ENCODE measurements around the gene CDRT15. TPM values are rescaled to one million over a fixed set of nuclear protein-coding genes. Genes with fewer than 3 reads are reported as not detected.
"Not testable (repeated sequence)": the region's sequence is repeated elsewhere in the genome, so short reads cannot be mapped to it uniquely, and the experiment has no call there.

CDRT15 gene
- total RNA-seq, result not detected
- under 1 TPM in 1 of 2 donors, not detected in 1; 0.98 TPM for polyA plus RNA-seq
- not detected for total RNA-seq

GRCh38 chr17:14236762-14237161 is at the start of gene CDRT15:
TSS of gene CDRT15 (minus strand) at chr17:14236862. CDS start at chr17:14236833, 29 bp downstream.
- H3K4me3 ChIP-seq (ENCODE audit: low read length); H3K27ac ChIP-seq (ENCODE audit: low read depth, low read length); H3K9me3 Mint-ChIP-seq; CTCF ChIA-PET; H3K9me3 ChIP-seq (ENCODE audit: control insufficient read depth in 2 of 3, low read length in 3 of 3); intact Hi-C loops (cut with micrococcal nuclease); H3K36me3 Mint-ChIP-seq; H3K36me3 ChIP-seq (ENCODE audit: control insufficient read depth in 2 of 3, insufficient read depth in 3 of 3, low read length in 3 of 3); H3K27me3 Mint-ChIP-seq; POLR2A ChIA-PET; ATAC-seq; DNase-seq; H3K27ac Mint-ChIP-seq; H3K27me3 ChIP-seq (ENCODE audit: control insufficient read depth in 2 of 2, insufficient read depth in 2 of 2, low read length in 2 of 2); H3K4me1 ChIP-seq (ENCODE audit: control insufficient read depth in 2 of 2, insufficient read depth in 2 of 2, low read length in 2 of 2); H3K4me1 Mint-ChIP-seq; H3K4me3 Mint-ChIP-seq: not testable (repeated sequence)

- ATAC-seq (no peak), DNase-seq (no peak)
- H3K27ac ChIP-seq (ENCODE audit: low read depth, low read length), result no peak overlapping the region
- no peak overlapping the region for H3K4me3 ChIP-seq (ENCODE audit: low read length)
- H3K27me3 ChIP-seq (ENCODE audit: control insufficient read depth in 2 of 2, insufficient read depth in 2 of 2, low read length in 2 of 2), result no peaks in the 10 kb centered on the region
- H3K27me3 Mint-ChIP-seq, result peaks cover 12 to 34% (median 18%) of the 10 kb centered on the region in 5 donors
- POLR2A ChIA-PET, result no interaction called here
- intact Hi-C loops (cut with micrococcal nuclease), result no loop called here
- peaks cover 0 to 5% (median 0%) of the 10 kb centered on the region in 11 donors for H3K9me3 Mint-ChIP-seq
- CTCF ChIA-PET, result no interaction called here
- H3K4me1 Mint-ChIP-seq, result peaks cover 0 to 6% (median 0%) of the 10 kb centered on the region in 7 donors
- no peak overlapping the region for H3K27ac Mint-ChIP-seq
- no peaks in the 10 kb centered on the region for H3K36me3 ChIP-seq (ENCODE audit: control insufficient read depth in 2 of 3, insufficient read depth in 3 of 3, low read length in 3 of 3)
- no peaks in the 10 kb centered on the region for H3K9me3 ChIP-seq (ENCODE audit: control insufficient read depth in 2 of 3, low read length in 3 of 3)
- no peaks in the 10 kb centered on the region for H3K4me1 ChIP-seq (ENCODE audit: control insufficient read depth in 2 of 2, insufficient read depth in 2 of 2, low read length in 2 of 2)
- peaks cover 0 to 3% (median 2%) of the 10 kb centered on the region in 5 donors for H3K36me3 Mint-ChIP-seq
- no peak overlapping the region for H3K4me3 Mint-ChIP-seq
Observed at GRCh38 chr17:14282726-14283125, 46.1 kb upstream of the CDRT15 start.

GRCh38 chr17:14281530-14281929 is 44.9 kb upstream of the CDRT15 start:
- intact Hi-C loops (cut with micrococcal nuclease), result no loop called here
- Mint-ChIP-seq H3K27me3 (peaks cover 17 to 35% (median 22%) of the 10 kb centered on the region in 5 donors), H3K4me3 (no peak overlapping the region), H3K9me3 (peaks cover 0 to 5% (median 0%) of the 10 kb centered on the region in 11 donors), H3K36me3 (peaks cover 0 to 6% (median 3%) of the 10 kb centered on the region in 5 donors), H3K27ac (no peak overlapping the region), H3K4me1 (peaks cover 0 to 6% (median 0%) of the 10 kb centered on the region in 7 donors)
- no peaks in the 10 kb centered on the region for H3K9me3 ChIP-seq (ENCODE audit: control insufficient read depth in 2 of 3, low read length in 3 of 3)
- DNase-seq (no peak), ATAC-seq (no peak)
- H3K27ac ChIP-seq (ENCODE audit: low read depth, low read length), result no peak overlapping the region
- no peaks in the 10 kb centered on the region for H3K27me3 ChIP-seq (ENCODE audit: control insufficient read depth in 2 of 2, insufficient read depth in 2 of 2, low read length in 2 of 2)
- CTCF ChIA-PET, result no interaction called here
- no peaks in the 10 kb centered on the region for H3K36me3 ChIP-seq (ENCODE audit: control insufficient read depth in 2 of 3, insufficient read depth in 3 of 3, low read length in 3 of 3)
- H3K4me3 ChIP-seq (ENCODE audit: low read length), result no peak overlapping the region
- H3K4me1 ChIP-seq (ENCODE audit: control insufficient read depth in 2 of 2, insufficient read depth in 2 of 2, low read length in 2 of 2), result no peaks in the 10 kb centered on the region
- POLR2A ChIA-PET, result no interaction called here

- H3K36me3 ChIP-seq (ENCODE audit: control insufficient read depth in 2 of 3, insufficient read depth in 3 of 3, low read length in 3 of 3), result no peaks in the 10 kb centered on the region
- peaks cover 6 to 40% (median 10%) of the 10 kb centered on the region in 5 donors for H3K27me3 Mint-ChIP-seq
- H3K27me3 ChIP-seq (ENCODE audit: control insufficient read depth in 2 of 2, insufficient read depth in 2 of 2, low read length in 2 of 2), result no peaks in the 10 kb centered on the region
- ChIA-PET CTCF (no interaction called here), POLR2A (no interaction called here)
- H3K9me3 Mint-ChIP-seq, result peaks cover 0 to 16% (median 5%) of the 10 kb centered on the region in 11 donors
- peaks cover 0 to 11% (median 3%) of the 10 kb centered on the region in 5 donors for H3K36me3 Mint-ChIP-seq
- H3K4me3 Mint-ChIP-seq, result no peak overlapping the region
- H3K4me1 ChIP-seq (ENCODE audit: control insufficient read depth in 2 of 2, insufficient read depth in 2 of 2, low read length in 2 of 2), result no peaks in the 10 kb centered on the region
- intact Hi-C loops (cut with micrococcal nuclease), result no loop called here
- DNase-seq, result no peak
- no peak overlapping the region for H3K27ac ChIP-seq (ENCODE audit: low read depth, low read length)
- no peaks in the 10 kb centered on the region for H3K9me3 ChIP-seq (ENCODE audit: control insufficient read depth in 2 of 3, low read length in 3 of 3)
- peaks cover 0 to 1% (median 0%) of the 10 kb centered on the region in 7 donors for H3K4me1 Mint-ChIP-seq
- no peak overlapping the region for H3K27ac Mint-ChIP-seq
- no peak overlapping the region for H3K4me3 ChIP-seq (ENCODE audit: low read length)
- ATAC-seq, result no peak
Observed at GRCh38 chr17:14276535-14277250, 40.0 kb upstream of the CDRT15 start.

GRCh38 chr17:14270508-14270907 is 33.8 kb upstream of the CDRT15 start:
- ChIA-PET CTCF (no interaction called here), POLR2A (no interaction called here)
- no peaks in the 10 kb centered on the region for H3K4me1 Mint-ChIP-seq
- H3K27me3 Mint-ChIP-seq, result peaks cover 0 to 21% (median 0%) of the 10 kb centered on the region in 5 donors
- Histone ChIP-seq H3K36me3 (ENCODE audit: control insufficient read depth in 2 of 3, insufficient read depth in 3 of 3, low read length in 3 of 3) (no peaks in the 10 kb centered on the region), H3K4me3 (ENCODE audit: low read length) (no peak overlapping the region), H3K9me3 (ENCODE audit: control insufficient read depth in 2 of 3, low read length in 3 of 3) (no peaks in the 10 kb centered on the region), H3K27ac (ENCODE audit: low read depth, low read length) (no peak overlapping the region), H3K27me3 (ENCODE audit: control insufficient read depth in 2 of 2, insufficient read depth in 2 of 2, low read length in 2 of 2) (no peaks in the 10 kb centered on the region), H3K4me1 (ENCODE audit: control insufficient read depth in 2 of 2, insufficient read depth in 2 of 2, low read length in 2 of 2) (no peaks in the 10 kb centered on the region)
- peaks cover 0 to 16% (median 2%) of the 10 kb centered on the region in 11 donors for H3K9me3 Mint-ChIP-seq
- no peak for ATAC-seq
- H3K36me3 Mint-ChIP-seq, result peaks cover 0 to 5% (median 0%) of the 10 kb centered on the region in 5 donors
- DNase-seq, result no peak
- H3K27ac Mint-ChIP-seq, result peak overlapping the region in 1 of 9 donors; percentile 68
- no peak overlapping the region for H3K4me3 Mint-ChIP-seq
- intact Hi-C loops (cut with micrococcal nuclease), result no loop called here

- Mint-ChIP-seq H3K4me3 (no peak overlapping the region), H3K4me1 (no peaks in the 10 kb centered on the region), H3K27ac (no peak overlapping the region), H3K36me3 (peaks cover 0 to 2% (median 0%) of the 10 kb centered on the region in 5 donors), H3K9me3 (peaks cover 0 to 11% (median 1%) of the 10 kb centered on the region in 11 donors), H3K27me3 (peaks cover 0 to 18% (median 0%) of the 10 kb centered on the region in 5 donors)
- no peak overlapping the region for H3K27ac ChIP-seq (ENCODE audit: low read depth, low read length)
- H3K36me3 ChIP-seq (ENCODE audit: control insufficient read depth in 2 of 3, insufficient read depth in 3 of 3, low read length in 3 of 3), result no peaks in the 10 kb centered on the region
- ChIA-PET CTCF (no interaction called here), POLR2A (no interaction called here)
- DNase-seq, result no peak
- no peaks in the 10 kb centered on the region for H3K9me3 ChIP-seq (ENCODE audit: control insufficient read depth in 2 of 3, low read length in 3 of 3)
- intact Hi-C loops (cut with micrococcal nuclease), result no loop called here
- ATAC-seq, result no peak
- H3K4me3 ChIP-seq (ENCODE audit: low read length), result no peak overlapping the region
- H3K27me3 ChIP-seq (ENCODE audit: control insufficient read depth in 2 of 2, insufficient read depth in 2 of 2, low read length in 2 of 2), result no peaks in the 10 kb centered on the region
- no peaks in the 10 kb centered on the region for H3K4me1 ChIP-seq (ENCODE audit: control insufficient read depth in 2 of 2, insufficient read depth in 2 of 2, low read length in 2 of 2)
Observed at GRCh38 chr17:14269473-14269872, 32.8 kb upstream of the CDRT15 start.

- no peaks in the 10 kb centered on the region for H3K9me3 ChIP-seq (ENCODE audit: control insufficient read depth in 2 of 3, low read length in 3 of 3)
- H3K4me3 ChIP-seq (ENCODE audit: low read length), result no peak overlapping the region
- Mint-ChIP-seq H3K4me1 (no peaks in the 10 kb centered on the region), H3K9me3 (peaks cover 0 to 7% (median 0%) of the 10 kb centered on the region in 11 donors), H3K27ac (no peak overlapping the region), H3K27me3 (peaks cover 0 to 20% (median 0%) of the 10 kb centered on the region in 5 donors), H3K36me3 (no peaks in the 10 kb centered on the region), H3K4me3 (no peak overlapping the region)
- intact Hi-C loops (cut with micrococcal nuclease), result no loop called here
- H3K27me3 ChIP-seq (ENCODE audit: control insufficient read depth in 2 of 2, insufficient read depth in 2 of 2, low read length in 2 of 2), result no peaks in the 10 kb centered on the region
- ChIA-PET CTCF (interaction anchor here (0.6 kb wide), 1 partner anchor 675 kb away, joined by 3 read pairs; no protein-coding TSS in a partner anchor), POLR2A (interaction anchor here (0.6 kb wide), 1 partner anchor 604 kb away, joined by 3 read pairs; no protein-coding TSS in a partner anchor)
- DNase-seq, result peak in 1 of 9 donors; percentile 3
- no peak for ATAC-seq
- H3K36me3 ChIP-seq (ENCODE audit: control insufficient read depth in 2 of 3, insufficient read depth in 3 of 3, low read length in 3 of 3), result no peaks in the 10 kb centered on the region
- H3K27ac ChIP-seq (ENCODE audit: low read depth, low read length), result no peak overlapping the region
- no peaks in the 10 kb centered on the region for H3K4me1 ChIP-seq (ENCODE audit: control insufficient read depth in 2 of 2, insufficient read depth in 2 of 2, low read length in 2 of 2)
Observed at GRCh38 chr17:14268264-14268663, 31.6 kb upstream of the CDRT15 start.
